Retinal pigment epithelial cell (primary cell): ENCODE data around the gene GNA12.

Experiments used
- DNase-seq: peaks from one replicate; pipeline ENCODE4 v3.0.0-alpha.2; 2010; ENCODE audit warnings: low read depth
- H3K4me3 ChIP-seq: 2 replicates; pipeline ENCODE4 v1.5.1; 2011; ENCODE audit warnings: mild to moderate bottlenecking, low read length, control low read depth, moderate library complexity
- TF ChIP-seq, protein P1 (sequence below): conservative IDR thresholded peaks from 2 replicates; pipeline ENCODE4 v1.5.1; 2011; ENCODE audit warnings: low read depth, low read length, control low read depth, inconsistent platforms

Gene GNA12

DNA sequence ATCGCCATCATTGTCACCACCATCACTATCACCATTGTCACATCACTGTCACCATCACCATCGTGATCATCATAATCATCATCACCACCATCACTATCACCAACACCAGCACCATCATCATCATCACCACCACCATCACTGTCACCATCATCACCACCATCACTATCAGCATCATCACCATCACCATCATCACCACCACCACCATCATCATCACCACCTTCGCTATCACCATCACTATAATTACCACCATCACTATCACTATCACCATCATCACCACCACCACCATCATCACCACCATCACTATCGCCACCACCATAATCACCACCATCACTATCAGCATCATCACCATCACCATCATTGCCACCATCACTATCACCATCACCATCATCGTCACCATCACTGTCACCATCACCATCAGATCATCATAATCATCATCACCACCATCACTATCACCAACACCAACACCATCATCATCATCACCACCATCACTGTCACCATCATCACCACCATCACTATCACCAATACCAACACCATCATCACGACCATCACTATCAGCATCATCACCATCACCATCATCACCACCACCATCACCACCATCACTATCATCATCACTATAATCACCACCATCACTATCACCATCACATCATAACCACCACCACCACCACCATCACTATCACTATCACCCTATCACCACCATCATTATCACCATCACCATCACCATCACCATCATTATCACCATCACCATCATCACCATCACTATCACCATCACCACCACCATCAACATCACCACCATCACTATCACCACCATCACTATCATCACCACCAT, 6.0 kb upstream of the GNA12 start:
- TF ChIP-seq, protein P1, sequence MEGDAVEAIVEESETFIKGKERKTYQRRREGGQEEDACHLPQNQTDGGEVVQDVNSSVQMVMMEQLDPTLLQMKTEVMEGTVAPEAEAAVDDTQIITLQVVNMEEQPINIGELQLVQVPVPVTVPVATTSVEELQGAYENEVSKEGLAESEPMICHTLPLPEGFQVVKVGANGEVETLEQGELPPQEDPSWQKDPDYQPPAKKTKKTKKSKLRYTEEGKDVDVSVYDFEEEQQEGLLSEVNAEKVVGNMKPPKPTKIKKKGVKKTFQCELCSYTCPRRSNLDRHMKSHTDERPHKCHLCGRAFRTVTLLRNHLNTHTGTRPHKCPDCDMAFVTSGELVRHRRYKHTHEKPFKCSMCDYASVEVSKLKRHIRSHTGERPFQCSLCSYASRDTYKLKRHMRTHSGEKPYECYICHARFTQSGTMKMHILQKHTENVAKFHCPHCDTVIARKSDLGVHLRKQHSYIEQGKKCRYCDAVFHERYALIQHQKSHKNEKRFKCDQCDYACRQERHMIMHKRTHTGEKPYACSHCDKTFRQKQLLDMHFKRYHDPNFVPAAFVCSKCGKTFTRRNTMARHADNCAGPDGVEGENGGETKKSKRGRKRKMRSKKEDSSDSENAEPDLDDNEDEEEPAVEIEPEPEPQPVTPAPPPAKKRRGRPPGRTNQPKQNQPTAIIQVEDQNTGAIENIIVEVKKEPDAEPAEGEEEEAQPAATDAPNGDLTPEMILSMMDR = no peak
- no peak for DNase-seq
- H3K4me3 ChIP-seq = no peak overlapping the region

DNA sequence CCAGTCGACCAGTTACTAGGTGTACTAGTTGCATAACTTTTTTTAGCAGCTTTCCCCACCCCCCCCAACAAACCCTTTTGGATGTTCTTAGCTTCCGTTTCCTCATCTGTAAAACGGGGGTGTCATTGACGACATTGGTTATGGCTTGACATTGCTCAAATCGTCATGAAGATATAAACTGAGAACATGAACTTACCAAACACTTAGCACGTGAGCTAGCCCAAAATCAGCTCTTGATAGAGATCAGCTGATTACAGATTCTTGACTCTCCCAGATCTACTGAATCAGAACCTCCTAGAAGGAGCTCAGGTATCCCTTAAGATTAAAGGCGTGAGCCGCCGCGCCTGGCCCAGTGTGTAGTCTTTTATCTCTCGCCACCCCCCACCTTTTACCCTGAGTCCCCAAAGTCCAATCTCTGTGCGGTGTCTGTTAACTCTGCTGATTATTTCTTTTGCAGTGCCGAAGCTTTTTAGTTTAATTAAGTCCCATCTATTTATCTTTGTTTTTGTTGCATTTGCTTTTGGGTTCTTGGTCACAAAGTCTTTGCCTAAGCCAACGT, 1.0 kb upstream of the GNA12 start:
- peak overlapping the region; percentile 66 for H3K4me3 ChIP-seq
- TF ChIP-seq, protein P1 = no peak
- no peak for DNase-seq

DNA sequence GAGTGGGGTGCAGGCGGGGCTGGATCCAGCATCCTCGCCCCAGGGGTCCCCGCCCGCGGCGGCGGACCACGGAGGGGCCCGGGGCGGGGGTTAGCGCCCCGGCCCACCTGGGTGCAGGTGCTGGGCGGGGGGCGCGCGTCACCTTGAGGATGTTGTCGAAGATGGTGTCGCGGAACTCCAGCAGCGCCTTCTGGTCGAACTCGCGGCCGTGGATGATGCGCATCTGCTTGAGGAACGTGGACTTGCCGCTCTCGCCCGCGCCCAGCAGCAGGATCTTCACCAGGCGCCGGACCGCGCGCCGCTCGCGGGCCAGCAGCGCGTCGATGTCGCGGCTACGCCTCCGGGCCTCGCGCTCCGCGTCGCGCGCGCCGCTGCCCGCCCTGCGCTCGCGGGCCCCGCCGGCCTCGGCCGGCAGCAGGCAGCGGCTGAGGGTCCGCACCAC, 376 bp downstream of the GNA12 start:
- H3K4me3 ChIP-seq = peak overlapping the region; percentile 64
- no peak for DNase-seq
- TF ChIP-seq, protein P1 = no peak

DNA sequence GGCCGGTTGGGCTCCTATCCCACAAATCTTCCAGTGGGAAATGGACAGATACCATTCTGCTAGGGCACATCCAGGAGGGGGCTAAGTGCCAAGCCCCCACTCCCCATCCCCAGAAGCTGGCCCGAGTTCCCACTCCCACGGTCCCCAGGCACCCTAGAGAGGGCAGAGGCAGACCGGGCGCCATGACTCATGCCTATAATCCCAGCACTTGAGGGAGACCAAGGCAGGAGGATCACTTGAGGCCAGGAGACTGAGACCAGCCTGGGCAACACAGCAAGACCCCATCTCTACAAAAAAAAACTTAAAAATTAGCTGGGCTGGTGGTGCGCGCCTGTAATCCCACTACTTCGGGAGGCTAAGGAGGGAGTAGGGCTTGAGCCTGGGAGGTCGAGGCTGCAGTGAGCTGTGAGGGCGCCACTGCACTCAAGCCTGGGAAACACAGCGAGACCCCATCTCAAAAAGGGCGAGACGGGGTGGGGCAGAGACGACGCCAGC, 870 bp downstream of the GNA12 start:
- TF ChIP-seq, protein P1 = no peak
- H3K4me3 ChIP-seq = peak overlapping the region; percentile 64
- DNase-seq = no peak

DNA sequence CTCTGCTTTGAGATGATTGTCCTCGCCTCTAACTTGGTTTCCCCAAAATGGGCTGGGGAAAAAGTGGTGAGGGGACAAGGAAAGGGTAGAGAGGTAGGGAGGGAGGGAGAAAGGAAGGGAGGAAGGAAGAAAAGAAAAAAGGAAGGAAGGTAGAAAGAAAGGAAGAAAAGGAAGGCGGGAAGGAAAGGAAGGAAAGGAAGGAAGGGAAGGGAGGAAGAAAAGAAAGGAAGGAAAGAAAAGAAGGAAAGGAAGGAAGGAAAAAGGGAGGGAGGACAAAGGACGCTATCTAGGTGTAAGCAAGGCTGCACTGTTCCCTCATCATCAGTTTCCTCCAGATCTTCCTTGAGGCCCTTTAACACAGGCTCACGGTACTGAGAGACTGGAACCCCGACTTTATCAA, 2.2 kb downstream of the GNA12 start:
- DNase-seq = no peak
- no peak overlapping the region for H3K4me3 ChIP-seq
- TF ChIP-seq, protein P1 = no peak

DNA sequence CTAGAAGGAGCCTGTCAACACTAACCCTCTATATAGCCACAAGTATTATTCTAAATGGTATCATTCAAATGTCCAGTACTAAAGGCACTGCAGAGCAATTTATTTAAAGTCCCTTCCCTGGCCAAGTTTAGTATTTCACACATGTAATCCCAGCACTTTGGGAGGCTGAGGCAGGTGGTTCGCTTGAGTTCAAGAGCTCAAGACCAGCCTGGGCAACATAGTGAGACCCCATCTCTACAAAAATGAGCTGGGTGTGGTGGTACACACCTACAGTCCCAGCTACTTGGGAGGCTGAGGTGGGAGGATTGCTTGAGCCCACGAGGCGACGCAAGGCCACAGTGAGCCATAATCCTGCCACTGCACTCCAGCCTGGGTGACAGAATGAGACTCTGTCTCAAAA, 3.6 kb downstream of the GNA12 start:
- TF ChIP-seq, protein P1 = no peak
- no peak overlapping the region for H3K4me3 ChIP-seq
- no peak for DNase-seq
